ENCODE data around the gene TMEM267. TPM values are rescaled to one million over a fixed set of nuclear protein-coding genes. Genes with fewer than 3 reads are reported as not detected.

Gene TMEM267, protein sequence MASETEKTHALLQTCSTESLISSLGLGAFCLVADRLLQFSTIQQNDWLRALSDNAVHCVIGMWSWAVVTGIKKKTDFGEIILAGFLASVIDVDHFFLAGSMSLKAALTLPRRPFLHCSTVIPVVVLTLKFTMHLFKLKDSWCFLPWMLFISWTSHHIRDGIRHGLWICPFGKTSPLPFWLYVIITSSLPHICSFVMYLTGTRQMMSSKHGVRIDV
- total RNA-seq = 10 to 100 TPM in 3 of 4 donors, 1 to 10 TPM in 1; 3.0 to 13.5 (median 11.9) TPM

- peak; percentile 91 to 98 for DNase-seq (ENCODE audit: low spot score in 2 of 2)
- intact Hi-C loops (cut with DNase I; ENCODE audit: low total_unique reads) = no loop called here
- WGBS, 2 donors = 0% methylated on average over 30 to 62 of the region's 62 CpGs
- peak within 1 kb of the TSS; percentile 67 for H3K4me3 ChIP-seq (ENCODE audit: low read depth, poor library complexity, severe bottlenecking)
- TF ChIP-seq, protein P1, sequence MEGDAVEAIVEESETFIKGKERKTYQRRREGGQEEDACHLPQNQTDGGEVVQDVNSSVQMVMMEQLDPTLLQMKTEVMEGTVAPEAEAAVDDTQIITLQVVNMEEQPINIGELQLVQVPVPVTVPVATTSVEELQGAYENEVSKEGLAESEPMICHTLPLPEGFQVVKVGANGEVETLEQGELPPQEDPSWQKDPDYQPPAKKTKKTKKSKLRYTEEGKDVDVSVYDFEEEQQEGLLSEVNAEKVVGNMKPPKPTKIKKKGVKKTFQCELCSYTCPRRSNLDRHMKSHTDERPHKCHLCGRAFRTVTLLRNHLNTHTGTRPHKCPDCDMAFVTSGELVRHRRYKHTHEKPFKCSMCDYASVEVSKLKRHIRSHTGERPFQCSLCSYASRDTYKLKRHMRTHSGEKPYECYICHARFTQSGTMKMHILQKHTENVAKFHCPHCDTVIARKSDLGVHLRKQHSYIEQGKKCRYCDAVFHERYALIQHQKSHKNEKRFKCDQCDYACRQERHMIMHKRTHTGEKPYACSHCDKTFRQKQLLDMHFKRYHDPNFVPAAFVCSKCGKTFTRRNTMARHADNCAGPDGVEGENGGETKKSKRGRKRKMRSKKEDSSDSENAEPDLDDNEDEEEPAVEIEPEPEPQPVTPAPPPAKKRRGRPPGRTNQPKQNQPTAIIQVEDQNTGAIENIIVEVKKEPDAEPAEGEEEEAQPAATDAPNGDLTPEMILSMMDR (IDR thresholded peaks at IDR 0.05) = no peak
- TF ChIP-seq POLR2A (IDR thresholded peaks at IDR 0.05) = peak in 1 of 2 donors; percentile 71
Measured at GRCh38 chr5:43483298-43484105, at the start of gene TMEM267. TMEM267 (minus strand) TSS chr5:43483865; CDS start chr5:43453969, 29,896 bp downstream.

GRCh38 chr5:43530648-43531047, 47.0 kb upstream of the TMEM267 start:
- no peak overlapping the region for H3K4me3 ChIP-seq (ENCODE audit: low read depth, poor library complexity, severe bottlenecking)
- intact Hi-C loops (cut with DNase I; ENCODE audit: low total_unique reads) = no loop called here
- TF ChIP-seq POLR2A (IDR thresholded peaks at IDR 0.05) = no peak
- TF ChIP-seq, protein P1 (IDR thresholded peaks at IDR 0.05) = no peak
- 93 to 94% methylated on average over 2 of the region's 2 CpGs for WGBS, 2 donors
- no peak for DNase-seq (ENCODE audit: low spot score in 2 of 2)

- no peak for TF ChIP-seq POLR2A (IDR thresholded peaks at IDR 0.05)
- TF ChIP-seq, protein P1 (IDR thresholded peaks at IDR 0.05) = no peak
- no peak for DNase-seq (ENCODE audit: low spot score in 2 of 2)
- H3K4me3 ChIP-seq (ENCODE audit: low read depth, poor library complexity, severe bottlenecking) = no peak overlapping the region
- intact Hi-C loops (cut with DNase I; ENCODE audit: low total_unique reads) = loop anchor here (2.0 kb wide), 1 partner anchor 71 kb away; no protein-coding TSS in a partner anchor
- 54 to 58% methylated on average over 2 of the region's 2 CpGs for whole genome bisulfite sequencing, 2 donors
Measured at GRCh38 chr5:43523662-43524072, 40.0 kb upstream of the TMEM267 start.

DNA sequence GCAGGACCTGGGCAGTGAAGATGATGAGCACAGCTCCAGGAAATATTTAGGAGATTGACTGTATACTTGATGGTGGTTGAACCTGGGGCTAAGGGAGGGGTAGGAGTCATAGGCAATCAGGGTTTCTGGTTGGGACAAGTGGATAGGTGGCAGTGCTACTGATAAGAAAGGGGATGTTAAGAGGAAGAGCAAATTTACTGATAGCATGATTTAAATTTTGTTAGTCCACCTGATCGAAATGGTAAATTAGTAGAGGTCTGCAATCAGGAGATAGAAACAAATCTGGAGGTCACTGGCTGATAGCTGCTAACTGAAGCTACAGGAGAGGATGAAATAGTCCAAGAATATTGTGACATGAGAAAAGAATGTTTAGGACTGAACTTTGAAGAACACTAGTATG, 37.0 kb upstream of the TMEM267 start:
- intact Hi-C loops (cut with DNase I; ENCODE audit: low total_unique reads) = no loop called here
- no peak for DNase-seq (ENCODE audit: low spot score in 2 of 2)
- WGBS, 2 donors = 94 to 95% methylated on average over 1 of the region's 1 CpG
- TF ChIP-seq POLR2A (IDR thresholded peaks at IDR 0.05) = no peak
- TF ChIP-seq, protein P1 (IDR thresholded peaks at IDR 0.05) = no peak
- no peak overlapping the region for H3K4me3 ChIP-seq (ENCODE audit: low read depth, poor library complexity, severe bottlenecking)

DNA sequence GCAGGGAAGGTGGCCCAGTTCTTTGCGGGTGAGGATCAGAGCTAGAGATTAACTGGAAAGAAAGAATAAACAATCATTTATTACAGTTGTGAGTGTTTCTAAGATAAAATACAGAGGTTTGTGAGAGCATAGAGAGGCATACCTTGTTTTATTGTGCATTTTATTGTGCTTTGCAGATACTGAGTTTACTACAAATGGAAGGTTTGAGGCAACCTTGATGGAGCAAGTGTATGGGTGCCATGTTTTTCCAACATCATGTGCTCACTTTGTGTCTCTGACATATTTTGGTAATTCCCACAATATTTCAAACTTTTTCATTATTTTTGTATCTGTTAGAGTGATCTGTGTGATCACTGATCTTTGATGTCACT, 32.0 kb upstream of the TMEM267 start:
- 38% methylated on average over 1 of the region's 1 CpG for WGBS, 2 donors
- H3K4me3 ChIP-seq (ENCODE audit: low read depth, poor library complexity, severe bottlenecking) = peak overlapping the region; percentile 54
- no peak for TF ChIP-seq POLR2A (IDR thresholded peaks at IDR 0.05)
- TF ChIP-seq, protein P1 (IDR thresholded peaks at IDR 0.05) = no peak
- DNase-seq (ENCODE audit: low spot score in 2 of 2) = no peak
- intact Hi-C loops (cut with DNase I; ENCODE audit: low total_unique reads) = no loop called here
